Neural progenitor cell (in vitro differentiated cells): Measurements from ENCODE around the gene ASTN2. TPM values are rescaled to one million over a fixed set of nuclear protein-coding genes. Genes with fewer than 3 reads are reported as not detected.

ENCODE experiments used
- DNase-seq: peaks from one replicate; pipeline ENCODE4 v3.0.0-alpha.2; 2016; ENCODE audit warnings: low spot score
- H2AFZ ChIP-seq: fragments of 200-600 bp; sonication (generic); replicated peaks from 2 replicates; pipeline ENCODE4 v1.6.1; 2016; ENCODE audit warnings: antibody characterized with exemption
- H3F3A ChIP-seq: fragments of 200-600 bp; sonication (generic); 2 replicates; pipeline ENCODE4 v1.6.1; 2016; ENCODE audit warnings: antibody characterized with exemption, low read depth
- H3K27ac ChIP-seq: fragments of 200-600 bp; sonication (generic); 2 replicates; pipeline ENCODE4 v1.5.1; 2016; ENCODE audit warnings: mild to moderate bottlenecking
- H3K27me3 ChIP-seq: fragments of 200-600 bp; sonication (generic); 2 replicates; pipeline ENCODE4 v1.6.1; 2016; ENCODE audit warnings: mild to moderate bottlenecking, moderate library complexity
- H3K36me3 ChIP-seq: fragments of 200-600 bp; sonication (generic); 2 replicates; pipeline ENCODE4 v1.5.1; 2016
- H3K4me1 ChIP-seq: fragments of 200-600 bp; sonication (generic); 2 replicates; pipeline ENCODE4 v1.6.1; 2016; ENCODE audit warnings: mixed run types
- H3K4me2 ChIP-seq: fragments of 200-600 bp; sonication (generic); 2 replicates; pipeline ENCODE4 v1.6.1; 2016
- H3K4me3 ChIP-seq: fragments of 200-600 bp; sonication (generic); 2 replicates; pipeline ENCODE4 v1.5.1; 2016
- H3K79me2 ChIP-seq: fragments of 200-600 bp; sonication (generic); 2 replicates; pipeline ENCODE4 v1.6.1; 2016; ENCODE audit warnings: low read depth
- H3K9ac ChIP-seq: fragments of 200-600 bp; sonication (generic); 2 replicates; pipeline ENCODE4 v1.6.1; 2016
- H3K9me3 ChIP-seq: fragments of 200-600 bp; sonication (generic); 2 replicates; pipeline ENCODE4 v1.5.1; 2016; ENCODE audit warnings: low read depth
- H4K20me1 ChIP-seq: fragments of 200-600 bp; sonication (generic); 2 replicates; pipeline ENCODE4 v1.6.1; 2016; ENCODE audit warnings: low read depth
- H3K27ac Mint-ChIP-seq: 3 replicates; pipeline ENCODE4 v1.8.0; 2021; ENCODE audit warnings: mixed read lengths
- H3K27me3 Mint-ChIP-seq: 2 replicates; pipeline ENCODE4 v1.8.0; 2022; ENCODE audit warnings: low read depth, mild to moderate bottlenecking, inconsistent platforms, moderate library complexity, mixed read lengths; ENCODE audit not compliant: insufficient read depth
- H3K36me3 Mint-ChIP-seq: 3 replicates; pipeline ENCODE4 v1.8.0; 2021; ENCODE audit warnings: mixed read lengths
- H3K4me1 Mint-ChIP-seq: 3 replicates; pipeline ENCODE4 v1.8.0; 2021; ENCODE audit warnings: mixed read lengths
- H3K4me3 Mint-ChIP-seq: 3 replicates; pipeline ENCODE4 v1.8.0; 2021; ENCODE audit warnings: mild to moderate bottlenecking, moderate library complexity, mixed read lengths
- H3K9me3 Mint-ChIP-seq: 3 replicates; pipeline ENCODE4 v1.8.0; 2020; ENCODE audit warnings: mixed read lengths
- CTCF ChIP-seq: fragments of 200-600 bp; sonication (generic); IDR thresholded peaks from 2 replicates; pipeline ENCODE4 v1.5.1; 2017; ENCODE audit warnings: antibody characterized with exemption, mild to moderate bottlenecking
- EZH2 ChIP-seq: fragments of 200-600 bp; sonication (generic); IDR thresholded peaks from 2 replicates; pipeline ENCODE4 v1.6.1; 2017; ENCODE audit warnings: antibody characterized with exemption, mild to moderate bottlenecking, moderate library complexity
- EZH2phosphoT487 ChIP-seq: fragments of 200-600 bp; sonication (generic); IDR thresholded peaks from 2 replicates; pipeline ENCODE4 v1.6.1; 2017; ENCODE audit warnings: antibody characterized with exemption
- total RNA-seq: library from RNA; depleted of rRNA; stranded (reverse); fragments of >200 nt; gene quantifications from 2 replicates; pipeline ENCODE4 v1.2.3, GENCODE V29; 2015; ENCODE audit warnings: low replicate concordance

The ASTN2 gene
- total RNA-seq, 1 donor from 2014 or later, result 8.0 TPM

- no peaks in the 10 kb centered on the region for H3K9me3 Mint-ChIP-seq
- no peaks in the 10 kb centered on the region for H3K36me3 Mint-ChIP-seq
- H3K27ac Mint-ChIP-seq, result no peak overlapping the region
- DNase-seq, result no peak
- H3K4me2 ChIP-seq, result no peak overlapping the region
- H3F3A ChIP-seq, result no peaks in the 10 kb centered on the region
- TF ChIP-seq EZH2 (no peak), CTCF (no peak), EZH2phosphoT487 (no peak)
- no peaks in the 10 kb centered on the region for H3K36me3 ChIP-seq
- H3K27me3 ChIP-seq, result no peaks in the 10 kb centered on the region
- no peak overlapping the region for H3K27ac ChIP-seq
- H3K27me3 Mint-ChIP-seq, result peaks cover 7% of the 10 kb centered on the region
- no peaks in the 10 kb centered on the region for H3K9me3 ChIP-seq
- H3K4me1 ChIP-seq, result no peaks in the 10 kb centered on the region
- peaks cover 5% of the 10 kb centered on the region for H3K4me1 Mint-ChIP-seq
- no peak overlapping the region for H2AFZ ChIP-seq
- no peak overlapping the region for H3K4me3 ChIP-seq
- no peak overlapping the region for H3K9ac ChIP-seq
- H3K4me3 Mint-ChIP-seq, result no peak overlapping the region
- no peaks in the 10 kb centered on the region for H4K20me1 ChIP-seq
- H3K79me2 ChIP-seq, result no peaks in the 10 kb centered on the region
Observed at GRCh38 chr9:117095081-117095480, 319.8 kb downstream of the ASTN2 start.

- DNase-seq, result no peak
- Mint-ChIP-seq H3K9me3 (no peaks in the 10 kb centered on the region), H3K27ac (no peak overlapping the region), H3K4me1 (peaks cover 5% of the 10 kb centered on the region), H3K4me3 (no peak overlapping the region), H3K36me3 (no peaks in the 10 kb centered on the region), H3K27me3 (peaks cover 7% of the 10 kb centered on the region)
- no peak overlapping the region for H3K9ac ChIP-seq
- H3F3A ChIP-seq, result no peaks in the 10 kb centered on the region
- no peak for TF ChIP-seq EZH2phosphoT487
- TF ChIP-seq EZH2, result no peak
- TF ChIP-seq CTCF, result no peak
- no peak overlapping the region for H3K4me3 ChIP-seq
- no peaks in the 10 kb centered on the region for H3K79me2 ChIP-seq
- no peak overlapping the region for H3K4me2 ChIP-seq
- no peaks in the 10 kb centered on the region for H4K20me1 ChIP-seq
- no peaks in the 10 kb centered on the region for H3K27me3 ChIP-seq
- no peak overlapping the region for H2AFZ ChIP-seq
- H3K27ac ChIP-seq, result no peak overlapping the region
- H3K4me1 ChIP-seq, result no peaks in the 10 kb centered on the region
- H3K9me3 ChIP-seq, result no peaks in the 10 kb centered on the region
- H3K36me3 ChIP-seq, result no peaks in the 10 kb centered on the region
Observed at GRCh38 chr9:117093891-117094844, 320.7 kb downstream of the ASTN2 start.

GRCh38 chr9:117092582-117092981 is 322.3 kb downstream of the ASTN2 start:
- H3K9ac ChIP-seq, result no peak overlapping the region
- H4K20me1 ChIP-seq, result no peaks in the 10 kb centered on the region
- H3K9me3 ChIP-seq, result no peaks in the 10 kb centered on the region
- H2AFZ ChIP-seq, result no peak overlapping the region
- no peak overlapping the region for H3K4me3 ChIP-seq
- H3K9me3 Mint-ChIP-seq, result no peaks in the 10 kb centered on the region
- H3F3A ChIP-seq, result no peaks in the 10 kb centered on the region
- no peaks in the 10 kb centered on the region for H3K79me2 ChIP-seq
- no peak overlapping the region for H3K27ac ChIP-seq
- no peaks in the 10 kb centered on the region for H3K36me3 Mint-ChIP-seq
- DNase-seq, result no peak
- no peak overlapping the region for H3K4me3 Mint-ChIP-seq
- no peak for TF ChIP-seq EZH2phosphoT487
- no peak for TF ChIP-seq CTCF
- TF ChIP-seq EZH2, result no peak
- H3K27me3 Mint-ChIP-seq, result peaks cover 9% of the 10 kb centered on the region
- no peaks in the 10 kb centered on the region for H3K4me1 ChIP-seq
- peaks cover 5% of the 10 kb centered on the region for H3K4me1 Mint-ChIP-seq
- no peak overlapping the region for H3K4me2 ChIP-seq
- no peak overlapping the region for H3K27ac Mint-ChIP-seq
- no peaks in the 10 kb centered on the region for H3K27me3 ChIP-seq
- H3K36me3 ChIP-seq, result no peaks in the 10 kb centered on the region
